ENCODE data around the gene AMZ1.

Gene AMZ1

DNA sequence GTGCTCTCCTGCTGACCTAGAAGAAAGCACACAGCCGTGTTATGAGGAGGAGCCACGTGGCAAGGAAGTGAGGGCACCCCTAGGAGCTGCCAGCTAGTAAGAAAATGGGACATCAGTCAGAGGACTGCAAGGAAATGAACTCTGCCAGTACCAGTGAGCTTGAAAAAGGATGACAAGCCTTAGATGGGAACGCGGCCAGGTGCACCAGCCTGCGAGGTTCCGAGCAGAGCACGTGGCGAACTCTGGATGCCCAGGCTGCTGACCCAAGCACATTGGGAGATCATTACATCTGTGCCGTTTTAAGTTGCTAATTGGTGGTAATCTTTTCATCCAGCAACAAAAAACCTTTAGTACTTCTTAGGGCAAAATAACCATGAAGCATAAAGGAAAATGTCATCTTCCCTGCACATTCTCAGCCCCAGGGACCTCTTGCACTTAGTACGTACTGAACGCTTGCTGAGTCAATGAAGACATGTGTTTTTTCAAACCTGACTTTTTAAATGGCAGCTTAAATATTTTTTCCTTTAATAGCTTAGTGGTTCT is 69.4 kb downstream of the AMZ1 start:
- DNase-seq, result no peak

DNA sequence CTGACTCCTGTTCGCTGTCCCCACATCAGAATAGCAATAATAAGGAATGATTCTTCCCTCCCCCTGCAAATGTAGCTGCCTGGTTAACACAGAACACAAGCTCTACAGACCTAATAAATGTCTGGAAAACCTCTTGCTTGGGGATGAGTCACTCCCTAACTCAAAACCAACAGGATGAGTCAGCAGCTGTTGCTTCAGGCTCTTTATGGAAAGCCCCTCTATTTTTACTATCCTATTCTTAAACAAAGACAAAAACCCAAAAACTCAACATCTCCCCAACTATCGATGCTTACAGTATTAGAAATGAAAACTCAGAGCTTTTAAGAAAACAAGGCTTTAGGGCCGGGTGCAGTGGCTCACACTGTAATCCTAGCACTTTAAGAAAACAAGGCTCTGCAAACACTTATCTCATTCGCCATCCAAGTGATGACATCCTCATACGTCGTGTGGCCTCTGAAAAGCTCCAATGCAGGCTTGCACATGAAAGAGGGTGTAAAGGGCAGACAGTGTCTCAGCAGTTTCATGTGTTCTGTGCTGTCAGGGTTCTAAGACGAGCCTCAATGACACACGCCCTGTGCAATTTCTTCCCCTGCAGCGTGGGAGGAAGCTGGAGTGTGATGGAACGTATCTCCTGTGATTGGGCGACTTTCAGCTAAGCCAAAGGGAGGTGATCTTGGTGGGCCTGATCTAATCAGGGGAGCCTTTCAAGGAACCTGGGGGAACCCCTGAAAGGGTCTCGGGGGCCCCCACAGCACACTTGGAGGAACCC is 70.1 kb downstream of the AMZ1 start:
- peak; percentile 46 to 95 for DNase-seq

DNA sequence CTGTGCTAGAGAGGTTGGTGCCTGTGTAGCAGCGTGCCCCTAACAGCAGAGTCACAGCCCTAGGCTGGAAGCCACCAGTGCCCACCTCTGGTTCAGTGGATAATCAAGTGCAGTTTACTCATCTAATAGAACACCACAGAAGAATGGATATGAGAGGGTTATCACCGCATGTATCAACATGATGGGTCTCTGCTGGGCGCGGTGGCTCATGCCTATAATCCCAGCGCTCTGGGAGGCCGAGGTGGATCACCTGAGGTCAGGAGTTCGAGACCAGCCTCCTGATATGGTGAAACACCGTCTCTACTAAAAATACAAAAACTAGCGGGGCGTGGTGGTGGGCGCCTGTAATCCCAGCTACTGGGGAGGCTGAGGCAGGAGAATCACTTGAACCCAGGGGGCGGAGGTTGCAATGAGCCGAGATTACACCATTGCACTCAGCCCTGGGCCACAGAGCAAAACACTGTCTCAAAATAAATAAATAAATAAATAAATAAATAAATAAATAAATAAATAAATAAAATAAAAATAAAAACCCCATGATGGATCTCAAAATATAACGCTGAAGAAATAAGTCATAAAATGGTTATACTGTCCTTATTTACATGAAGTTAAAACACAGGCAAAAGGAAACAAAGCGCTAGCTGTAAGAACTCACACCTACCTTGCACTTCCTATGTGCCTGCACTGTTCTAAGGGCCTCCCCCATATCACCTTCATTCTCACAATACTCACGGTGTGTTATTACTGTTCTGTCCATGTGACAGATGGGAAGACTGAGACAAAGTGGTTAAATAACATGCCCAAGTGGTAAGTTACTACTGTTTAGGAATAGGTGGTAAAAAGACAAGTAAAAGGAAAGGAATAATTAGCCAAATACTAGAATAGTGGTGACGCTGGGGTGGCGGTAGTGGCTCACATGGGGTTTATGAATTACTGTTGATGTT is 70.9 kb downstream of the AMZ1 start:
- DNase-seq, result no peak

DNA sequence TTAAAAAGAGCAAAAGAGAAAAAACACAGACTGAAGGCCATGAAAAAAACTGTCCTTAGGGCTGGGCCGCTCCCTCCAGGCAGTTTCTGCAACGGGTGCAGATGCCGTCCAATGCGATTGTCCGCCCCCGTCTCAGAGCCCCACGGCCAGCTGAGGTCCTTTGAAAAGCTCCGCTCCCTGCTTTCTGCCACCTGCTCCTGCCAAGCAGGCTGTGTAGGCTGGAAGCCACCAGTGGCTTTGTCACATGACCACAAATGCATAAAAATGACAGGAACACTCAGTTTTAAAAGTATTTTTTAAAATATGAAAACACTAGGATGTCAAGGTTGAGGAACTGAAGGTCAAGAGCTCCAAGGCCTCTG is 71.7 kb downstream of the AMZ1 start:
- no peak for DNase-seq

DNA sequence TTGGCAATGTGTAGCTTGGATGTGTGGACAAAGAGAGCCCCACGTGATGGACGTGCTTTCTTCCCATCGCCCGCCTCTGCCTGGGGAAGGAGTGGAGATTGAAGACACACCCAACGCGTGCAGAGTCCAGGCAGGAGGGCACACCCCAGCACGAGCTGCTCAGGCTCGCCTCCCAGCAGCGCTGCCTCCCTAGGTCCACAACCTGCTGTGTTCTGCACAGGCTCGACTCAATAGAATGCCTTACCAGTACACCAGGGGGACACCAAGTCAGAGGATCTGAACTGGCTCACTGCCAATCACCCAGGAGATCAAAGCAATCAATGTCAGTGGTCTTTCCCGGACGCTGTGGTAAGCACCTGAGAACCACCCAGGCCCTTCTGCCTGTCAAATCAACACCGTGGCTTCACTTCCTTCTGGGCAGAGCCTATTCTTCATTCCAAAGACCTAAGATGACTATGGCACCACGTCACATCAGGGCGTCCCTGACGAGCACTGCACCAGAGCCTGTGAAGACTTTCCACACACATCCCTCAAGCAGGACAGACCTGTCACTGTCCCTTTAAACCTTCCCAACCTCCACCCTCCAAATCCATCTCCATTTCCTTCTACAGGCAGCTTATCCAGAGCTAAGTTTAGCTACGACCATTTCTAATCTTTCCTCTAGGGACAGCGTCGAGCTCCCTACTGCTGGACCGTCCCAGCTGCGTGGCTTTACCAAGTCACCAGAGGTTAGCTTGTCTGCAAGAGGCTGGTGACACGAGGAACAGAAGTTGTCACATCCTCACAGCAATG is 72.3 kb downstream of the AMZ1 start:
- peak in 1 of 2 donors; percentile 39 for DNase-seq

DNA sequence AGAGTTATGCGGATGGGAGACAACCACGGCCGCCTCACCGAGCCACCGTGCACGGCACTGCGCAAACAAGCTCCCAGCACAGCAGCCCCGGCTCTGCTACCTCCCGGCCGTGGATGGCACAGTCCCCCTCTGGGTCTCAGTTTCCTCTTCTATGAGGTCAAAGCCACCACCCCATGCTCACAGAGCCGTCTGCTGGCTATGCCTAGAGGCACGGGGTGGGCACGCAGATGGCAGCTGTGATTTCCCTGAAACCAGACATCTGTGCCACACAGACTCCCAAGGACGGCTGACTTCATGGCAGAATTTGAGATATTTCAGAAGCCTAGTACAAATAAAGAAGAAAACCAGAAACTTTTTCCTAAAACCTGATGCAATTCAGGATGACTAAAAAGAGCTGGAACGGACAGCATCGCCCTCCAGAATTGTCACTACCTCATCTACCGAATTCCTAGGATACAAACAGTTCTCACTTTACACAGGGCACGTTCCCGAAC is 73.2 kb downstream of the AMZ1 start:
- no peak for DNase-seq

DNA sequence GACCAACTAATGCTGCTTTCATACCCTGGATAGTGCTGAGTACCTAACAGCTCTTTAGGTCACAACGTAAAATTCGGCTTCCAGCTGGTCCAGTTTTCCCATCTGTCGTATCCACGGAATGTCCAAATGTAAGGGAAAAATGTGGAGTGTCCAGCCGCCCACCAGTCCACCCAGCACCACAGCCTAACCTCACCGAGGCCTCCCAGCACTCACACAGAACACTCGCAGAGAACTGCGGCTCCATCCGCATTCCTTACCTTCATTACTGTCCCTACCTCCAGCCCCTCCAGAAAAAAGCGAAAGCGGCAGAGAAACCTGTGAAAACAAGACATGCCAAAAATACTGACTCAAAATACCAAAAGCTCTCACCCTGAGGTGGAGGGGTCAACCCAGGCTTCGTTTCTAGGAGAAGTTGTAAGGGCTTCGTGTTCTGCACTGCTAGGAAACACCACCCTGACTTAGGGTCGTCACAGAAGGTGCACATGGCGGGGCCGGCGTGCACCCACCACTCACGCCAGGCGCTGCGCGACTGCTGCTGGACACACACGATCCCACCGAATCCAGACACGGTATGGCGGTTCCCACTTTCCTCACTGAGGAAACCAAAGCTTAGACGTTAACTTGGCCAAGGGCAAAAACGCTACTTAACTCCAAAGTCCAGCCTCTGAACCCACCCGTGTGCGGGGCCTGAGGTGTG is 73.9 kb downstream of the AMZ1 start:
- DNase-seq, result no peak

DNA sequence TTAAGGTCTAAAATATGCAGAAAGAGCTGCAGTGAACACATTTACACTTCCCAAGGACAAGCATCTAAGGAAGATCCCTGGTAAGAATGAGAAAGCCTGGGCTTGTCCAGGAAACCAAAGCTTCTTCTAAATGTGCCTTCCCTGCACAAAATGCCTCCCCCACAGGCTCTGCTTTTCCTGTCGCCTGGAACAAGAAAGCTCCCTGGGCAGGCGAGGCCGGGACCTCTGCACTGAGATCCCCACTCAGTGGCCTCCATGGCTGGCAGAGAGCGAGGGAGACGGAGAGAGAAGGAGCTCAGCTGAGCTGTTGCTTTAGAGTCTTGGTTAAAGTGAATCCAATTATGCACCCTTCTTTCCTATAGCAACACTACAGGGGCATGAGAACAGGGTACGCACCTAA is 75.6 kb downstream of the AMZ1 start:
- no peak for DNase-seq

DNA sequence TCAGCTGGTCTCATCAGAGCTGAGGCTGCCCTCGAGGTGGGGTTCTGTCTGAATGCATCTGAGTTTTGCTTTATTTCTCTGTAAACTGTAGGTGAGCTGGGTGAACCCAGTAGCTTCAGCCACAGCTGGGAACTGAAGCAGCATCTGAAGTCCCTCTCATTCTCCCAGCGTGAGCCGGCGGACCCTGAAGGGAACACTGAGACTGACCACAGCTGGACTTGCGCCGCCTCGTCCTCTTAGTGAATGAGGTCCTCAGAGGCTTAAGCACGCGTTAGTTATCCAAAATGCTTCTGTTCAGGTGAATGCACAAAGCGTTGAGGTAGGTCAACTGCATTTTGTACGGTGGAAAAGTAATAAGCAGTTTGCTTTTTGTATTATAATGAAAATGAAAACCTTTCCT is 76.6 kb downstream of the AMZ1 start:
- DNase-seq, result no peak
